Omental fat pad (tissue), 4 donors: Measurements from ENCODE around the gene DNM1L. TPM values are rescaled to one million over a fixed set of nuclear protein-coding genes. Genes with fewer than 3 reads are reported as not detected.

ENCODE experiments used
- ATAC-seq: fragments of 150-250 bp; one replicate; pipeline ENCODE4 v1.9.1; 2016; ENCODE audit warnings: mild to moderate bottlenecking, moderate library complexity; ENCODE audit not compliant: low FRiP score
- DNase-seq: peaks from one replicate; pipeline ENCODE4 v3.0.0-alpha.2; 2019; ENCODE audit warnings: low spot score
- CTCF ChIP-seq, 3 donors: fragments of 450-650 bp; IDR thresholded peaks; one replicate each; pipeline ENCODE4 v1.5.1; 2016 to 2017; ENCODE audit warnings: antibody characterized with exemption in 3 of 3, mild to moderate bottlenecking in 3 of 3, moderate library complexity in 2 of 3
- total RNA-seq, 4 donors: library from RNA; depleted of rRNA; stranded (reverse); fragments of >200 nt; gene quantifications; one replicate each; pipeline ENCODE4 v1.1.0, GENCODE V29; 2016

Gene DNM1L
- total RNA-seq, 4 donors from 2014 or later, result 44.7 to 87.4 (median 59.8) TPM

DNA sequence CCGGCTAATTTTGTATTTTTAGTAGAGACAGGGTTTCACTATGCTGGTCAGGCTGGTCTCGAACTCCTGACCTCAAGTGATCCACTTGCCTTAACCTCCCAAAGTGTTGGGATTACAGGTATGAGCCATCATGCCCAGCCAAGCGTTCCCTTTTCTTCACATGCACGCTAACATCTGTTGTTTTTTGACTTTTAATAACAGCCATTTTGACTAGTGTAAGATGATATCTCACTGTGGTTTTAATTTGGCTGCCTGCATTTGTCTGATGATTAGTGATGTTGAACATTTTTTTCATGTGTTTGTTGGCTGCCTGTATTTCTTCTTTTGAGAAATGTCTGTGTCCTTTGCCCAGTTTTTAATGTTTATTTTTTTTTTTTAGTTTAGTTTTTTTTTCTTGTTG is 86.8 kb downstream of the DNM1L start:
- DNase-seq (no peak), ATAC-seq (no peak)
- no peak for TF ChIP-seq CTCF (IDR thresholded peaks at IDR 0.05)

- no peak for DNase-seq
- ATAC-seq, result no peak
- no peak for TF ChIP-seq CTCF (IDR thresholded peaks at IDR 0.05)
Observed at GRCh38 chr12:32768518-32768917, 89.4 kb downstream of the DNM1L start.

GRCh38 chr12:32770141-32770540 is 91.0 kb downstream of the DNM1L start:
- no peak for TF ChIP-seq CTCF (IDR thresholded peaks at IDR 0.05)
- no peak for DNase-seq
- no peak for ATAC-seq

- ATAC-seq, result no peak
- TF ChIP-seq CTCF (IDR thresholded peaks at IDR 0.05), result no peak
- no peak for DNase-seq
Observed at GRCh38 chr12:32773691-32774090, 94.6 kb downstream of the DNM1L start.

- TF ChIP-seq CTCF (IDR thresholded peaks at IDR 0.05), result no peak
- ATAC-seq (no peak), DNase-seq (no peak)
Observed at GRCh38 chr12:32776258-32776657, 97.2 kb downstream of the DNM1L start.

DNA sequence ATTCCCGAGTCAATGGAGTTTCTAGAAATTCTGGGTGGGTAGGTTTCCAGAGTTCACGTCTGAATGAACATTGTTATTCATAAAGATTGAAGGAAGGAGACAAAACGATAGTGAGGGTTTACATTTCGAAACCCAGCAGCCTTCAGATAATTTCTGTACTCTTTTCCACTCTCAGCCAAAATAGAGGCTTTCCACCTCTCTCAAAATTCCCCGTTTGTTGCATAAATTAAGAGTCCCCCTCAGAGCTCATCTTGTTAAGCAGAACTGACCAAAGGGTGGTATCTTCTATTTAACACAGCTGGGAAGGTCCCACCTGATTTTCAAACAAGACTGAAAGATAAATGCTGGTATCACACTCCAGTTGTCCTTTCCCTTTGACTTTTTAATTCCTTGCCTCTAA is 98.1 kb downstream of the DNM1L start:
- ATAC-seq, result no peak
- no peak for TF ChIP-seq CTCF (IDR thresholded peaks at IDR 0.05)
- DNase-seq, result no peak

- no peak for ATAC-seq
Observed at GRCh38 chr12:32777691-32778175, 98.6 kb downstream of the DNM1L start.

More at GRCh38 chr12:32777691-32778175, 98.6 kb downstream of the DNM1L start:
- no peak for DNase-seq
- TF ChIP-seq CTCF (IDR thresholded peaks at IDR 0.05), result no peak
